DOHH2 (cell line): ENCODE data around the gene EARS2.

Source experiments
- EZH2phosphoT487 ChIP-seq: fragments of 200-600 bp; sonication (generic); IDR thresholded peaks from 2 replicates; pipeline ENCODE4 v1.6.1; 2017; ENCODE audit warnings: borderline replicate concordance, mild to moderate bottlenecking, antibody characterized with exemption, low read length, moderate library complexity, mixed read lengths
- TF ChIP-seq, protein P1 (sequence below): fragments of 200-600 bp; sonication (generic); IDR thresholded peaks from one replicate; pipeline ENCODE4 v1.5.1; 2014; ENCODE audit warnings: antibody characterized with exemption, mild to moderate bottlenecking, low read depth, low read length; ENCODE audit not compliant: poor library complexity, severe bottlenecking

DNA sequence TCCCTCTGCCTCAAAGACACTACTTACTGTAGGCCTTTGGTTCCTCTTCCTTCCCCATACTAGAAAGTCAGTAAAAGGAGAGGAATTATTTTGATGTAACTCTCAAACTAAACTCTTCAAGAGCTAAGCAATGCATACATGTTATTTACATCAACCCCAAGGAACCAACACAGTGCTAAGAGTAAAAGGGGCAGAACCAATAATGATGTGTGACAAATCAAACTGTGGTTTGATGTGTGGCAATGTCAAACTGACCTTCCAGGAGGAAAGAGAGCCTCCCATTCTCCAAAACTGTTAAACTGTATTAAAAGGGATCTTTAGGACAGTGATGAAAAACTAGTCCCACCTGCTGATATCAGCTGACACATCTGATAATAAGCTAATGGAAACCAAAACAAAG lies 23.2 kb upstream of the EARS2 start:
- TF ChIP-seq, protein P1, sequence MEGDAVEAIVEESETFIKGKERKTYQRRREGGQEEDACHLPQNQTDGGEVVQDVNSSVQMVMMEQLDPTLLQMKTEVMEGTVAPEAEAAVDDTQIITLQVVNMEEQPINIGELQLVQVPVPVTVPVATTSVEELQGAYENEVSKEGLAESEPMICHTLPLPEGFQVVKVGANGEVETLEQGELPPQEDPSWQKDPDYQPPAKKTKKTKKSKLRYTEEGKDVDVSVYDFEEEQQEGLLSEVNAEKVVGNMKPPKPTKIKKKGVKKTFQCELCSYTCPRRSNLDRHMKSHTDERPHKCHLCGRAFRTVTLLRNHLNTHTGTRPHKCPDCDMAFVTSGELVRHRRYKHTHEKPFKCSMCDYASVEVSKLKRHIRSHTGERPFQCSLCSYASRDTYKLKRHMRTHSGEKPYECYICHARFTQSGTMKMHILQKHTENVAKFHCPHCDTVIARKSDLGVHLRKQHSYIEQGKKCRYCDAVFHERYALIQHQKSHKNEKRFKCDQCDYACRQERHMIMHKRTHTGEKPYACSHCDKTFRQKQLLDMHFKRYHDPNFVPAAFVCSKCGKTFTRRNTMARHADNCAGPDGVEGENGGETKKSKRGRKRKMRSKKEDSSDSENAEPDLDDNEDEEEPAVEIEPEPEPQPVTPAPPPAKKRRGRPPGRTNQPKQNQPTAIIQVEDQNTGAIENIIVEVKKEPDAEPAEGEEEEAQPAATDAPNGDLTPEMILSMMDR = no peak
- no peak for TF ChIP-seq EZH2phosphoT487
